GM12878 (cell line): Measurements from ENCODE around the gene TPH2. TPM values are rescaled to one million over a fixed set of nuclear protein-coding genes. Genes with fewer than 3 reads are reported as not detected.

Experiments used
- BMI1 ChIP-seq: fragments of 450-650 bp; IDR thresholded peaks from 2 replicates; pipeline ENCODE4 v1.6.1; 2016; ENCODE audit warnings: mild to moderate bottlenecking, moderate library complexity, borderline replicate concordance
- ETV6 ChIP-seq, 2 experiments: fragments of 450-650 bp in 1 of 2; IDR thresholded peaks in 1 of 2; conservative IDR thresholded peaks in 1 of 2; 2 replicates each; pipeline ENCODE4 v1.6.1; 2014; ENCODE audit warnings: antibody characterized with exemption in 1 of 2, borderline replicate concordance in 1 of 2, low read depth in 1 of 2, mild to moderate bottlenecking in 1 of 2, moderate library complexity in 1 of 2
- NFXL1 ChIP-seq: fragments of 450-650 bp; IDR thresholded peaks from 2 replicates; pipeline ENCODE4 v1.6.1; 2017; ENCODE audit warnings: antibody characterized with exemption, mild to moderate bottlenecking, borderline replicate concordance
- PRDM15 ChIP-seq: fragments of 450-650 bp; formaldehyde crosslinking; IDR thresholded peaks from 2 replicates; pipeline ENCODE4 v1.4.0; 2020; ENCODE audit warnings: mild to moderate bottlenecking, moderate library complexity
- RAD51 ChIP-seq: fragments of 450-650 bp; IDR thresholded peaks from 2 replicates; pipeline ENCODE4 v1.6.1; 2016; ENCODE audit warnings: moderate library complexity, mild to moderate bottlenecking, inconsistent platforms
- SKIL ChIP-seq: fragments of 450-650 bp; IDR thresholded peaks from 2 replicates; pipeline ENCODE4 v1.6.1; 2017; ENCODE audit warnings: mild to moderate bottlenecking, low read depth, inconsistent platforms; ENCODE audit not compliant: poor library complexity, severe bottlenecking
- USF1 ChIP-seq: IDR thresholded peaks from 2 replicates; pipeline ENCODE4 v1.6.1; 2011; ENCODE audit warnings: borderline replicate concordance, low read depth, mild to moderate bottlenecking, moderate library complexity, mixed read lengths, low read length; ENCODE audit not compliant: insufficient read depth; ENCODE audit errors: extremely low read length
- WRNIP1 ChIP-seq: IDR thresholded peaks from 2 replicates; pipeline ENCODE4 v1.6.1; 2011; ENCODE audit warnings: low read depth, low read length, improper control_type of control experiment, borderline replicate concordance
- ZNF217 ChIP-seq: fragments of 450-650 bp; IDR thresholded peaks from 2 replicates; pipeline ENCODE4 v1.6.1; 2017; ENCODE audit warnings: antibody characterized with exemption, mild to moderate bottlenecking
- polyA plus RNA-seq, 11 experiments: library from polyadenylated mRNA; depleted of rRNA in 4 of 11; unstranded in 6 of 11; stranded (reverse) in 5 of 11; fragments of >200 nt; fragmentation: Nextera tagmentation in 4 of 11; fragmentation: Illumina TruSeq in 1 of 11; extraction: Ambion mirVana in 4 of 11; extraction: Trizol in 1 of 11; gene quantifications; 1 replicate in 1 of 11; 2 replicates in 10 of 11; pipeline versions ENCODE4 v1.2.1 to v1.2.3, GENCODE V29; 2011 to 2016; ENCODE audit warnings: inconsistent platforms in 2 of 11, missing spikeins in 2 of 11, low read depth in 1 of 11
- total RNA-seq, 4 experiments: library from RNA; depleted of rRNA in 3 of 4; stranded (reverse); fragments of >200 nt in 3 of 4; fragmentation: Illumina TruSeq in 1 of 4; extraction: Trizol in 1 of 4; gene quantifications; 2 replicates each; pipeline versions ENCODE4 v1.2.1 to v1.2.3, GENCODE V29; 2013 to 2021

Gene TPH2
- total and polyA plus RNA-seq, 10 of the 15 experiments (the other 5 are each of a cell fraction or from before 2014, with no cell fraction given) = not detected

GRCh38 chr12:71972441-71973074, 33.9 kb downstream of the TPH2 start (continued):
- TF ChIP-seq USF1 = no peak
- TF ChIP-seq WRNIP1 = no peak
- no peak for TF ChIP-seq ZNF217
- TF ChIP-seq ETV6 (conservative IDR thresholded peaks at IDR 0.05 in 1 of 2, IDR thresholded peaks at IDR 0.05 in 1 of 2; ENCODE audit: borderline replicate concordance in 1 of 2, low read depth in 1 of 2) = no peak
- TF ChIP-seq SKIL = no peak
- no peak for TF ChIP-seq PRDM15 (CRISPR knock-in tag)
- TF ChIP-seq BMI1 = no peak
- TF ChIP-seq RAD51 = no peak
- no peak for TF ChIP-seq NFXL1
